Measurements from ENCODE around the gene ACSS2.
A peak's percentile ranks its signal among the peaks of the same experiment; 100 is the strongest.

Gene ACSS2

DNA sequence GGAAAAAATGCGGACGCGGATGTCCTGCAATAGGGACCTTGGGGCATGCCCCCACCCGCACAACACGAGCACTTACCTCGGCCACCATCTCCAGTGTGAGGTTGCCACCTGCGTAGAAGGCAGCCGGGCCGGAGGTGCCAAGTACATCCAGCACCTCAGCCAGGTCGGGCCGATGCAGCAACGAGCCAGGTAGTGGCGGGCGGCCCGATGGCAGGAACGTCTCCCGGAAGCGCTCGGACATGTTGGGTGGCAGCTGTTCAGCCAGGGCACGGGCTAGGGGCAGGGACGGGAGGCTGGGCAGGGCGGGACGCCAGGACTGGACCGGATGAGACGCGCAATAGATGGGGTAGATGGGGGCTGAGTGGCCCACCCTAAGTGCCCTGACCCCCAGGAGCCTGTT lies 17.0 kb upstream of the ACSS2 start:
- Histone ChIP-seq H3K4me3 (ENCODE audit: extremely low read depth, insufficient read depth, low read length, poor library complexity, severe bottlenecking) (no peak overlapping the region), H3K4me1 (ENCODE audit: control insufficient read depth, insufficient read depth, low read length, poor library complexity, severe bottlenecking) (peaks cover 3% of the 10 kb centered on the region), H3K36me3 (ENCODE audit: control insufficient read depth, insufficient read depth, low read length) (peaks cover 54% of the 10 kb centered on the region), H3K9me3 (ENCODE audit: control insufficient read depth, low read length) (no peaks in the 10 kb centered on the region), H3K27ac (ENCODE audit: low read depth, low read length, severe bottlenecking) (no peak overlapping the region)
- 96 to 99% methylated on average over 22 to 24 of the region's 26 CpGs for WGBS, 2 experiments (ENCODE audit: insufficient coverage in 2 of 2)

DNA sequence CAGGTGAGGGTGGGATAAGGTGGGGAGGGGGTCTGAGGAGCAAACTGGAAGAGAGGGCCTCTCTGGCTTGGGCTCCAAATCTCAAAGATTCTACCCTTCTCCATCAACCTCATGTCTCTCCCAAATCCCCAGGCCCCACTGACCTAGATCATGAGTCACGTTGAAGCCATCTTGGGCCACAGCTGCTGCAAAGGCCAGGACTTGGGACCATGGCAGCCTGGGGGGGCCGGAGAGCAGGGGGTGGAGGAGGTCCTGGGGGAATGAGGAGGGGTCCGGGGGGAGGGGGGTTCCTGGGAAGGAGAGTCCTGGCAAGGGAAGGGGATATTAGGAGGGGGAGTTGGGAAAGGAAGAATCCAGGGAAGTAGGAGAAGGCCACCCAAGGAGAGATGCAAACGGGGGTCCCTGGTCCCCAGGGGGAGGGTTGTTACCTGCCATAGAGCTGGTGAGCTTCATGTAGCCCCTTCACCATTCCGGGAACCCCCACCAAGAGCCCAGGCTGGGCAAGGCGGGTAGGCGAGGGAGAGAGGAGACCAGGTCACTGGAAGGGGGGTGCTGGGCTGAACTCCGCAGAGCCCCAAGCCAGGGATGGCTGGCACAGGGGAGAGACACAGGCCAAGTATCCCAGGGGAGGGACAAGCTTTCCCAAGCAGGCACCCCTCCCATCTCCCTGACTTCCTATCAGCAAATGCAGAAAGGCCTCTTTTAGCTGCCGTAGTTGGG lies 16.4 kb upstream of the ACSS2 start:
- Histone ChIP-seq H3K27ac (ENCODE audit: low read depth, low read length, severe bottlenecking) (no peak overlapping the region), H3K36me3 (ENCODE audit: control insufficient read depth, insufficient read depth, low read length) (peaks cover 51% of the 10 kb centered on the region), H3K9me3 (ENCODE audit: control insufficient read depth, low read length) (no peaks in the 10 kb centered on the region), H3K4me1 (ENCODE audit: control insufficient read depth, insufficient read depth, low read length, poor library complexity, severe bottlenecking) (peaks cover 3% of the 10 kb centered on the region), H3K4me3 (ENCODE audit: extremely low read depth, insufficient read depth, low read length, poor library complexity, severe bottlenecking) (no peak overlapping the region)
- 94 to 100% methylated on average over 3 to 4 of the region's 9 CpGs for WGBS, 2 experiments (ENCODE audit: insufficient coverage in 2 of 2)

DNA sequence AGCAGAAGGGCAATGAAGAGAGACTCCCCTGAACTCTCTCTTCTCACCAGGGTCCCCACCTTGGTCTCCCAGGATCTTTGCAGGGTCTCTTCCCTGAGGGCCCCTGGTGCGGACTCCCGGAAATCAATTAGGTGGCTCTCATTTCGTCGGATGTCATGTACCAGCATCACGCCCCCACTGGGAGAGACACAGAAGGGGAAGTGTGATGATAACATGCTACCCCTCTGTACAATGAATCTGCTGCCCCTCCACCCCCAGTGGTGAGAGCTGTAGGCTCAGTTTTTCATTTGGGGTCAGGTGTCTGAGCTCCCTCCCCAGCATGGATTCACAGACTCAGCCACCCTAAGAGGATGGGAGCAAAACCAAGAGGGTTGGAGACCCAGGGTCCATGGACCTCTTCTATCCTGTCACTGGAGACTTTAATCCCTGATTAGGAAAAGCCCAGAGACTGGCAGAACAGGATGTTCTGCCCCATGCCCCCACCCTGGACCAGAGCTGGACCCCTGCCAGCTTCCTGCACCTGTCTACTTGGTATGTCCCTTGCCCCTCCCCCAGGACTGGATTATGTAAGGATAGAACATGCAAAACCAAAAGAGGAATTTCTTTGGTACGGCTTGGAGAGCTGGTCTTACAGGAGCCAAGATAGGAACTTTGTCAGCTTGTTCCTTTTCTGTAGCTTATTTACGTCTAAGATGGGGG lies 14.9 kb upstream of the ACSS2 start:
- H3K9me3 ChIP-seq (ENCODE audit: control insufficient read depth, low read length) = no peaks in the 10 kb centered on the region
- WGBS, 2 experiments (ENCODE audit: insufficient coverage in 2 of 2) = 84 to 98% methylated on average over 2 to 7 of the region's 7 CpGs
- no peak overlapping the region for H3K27ac ChIP-seq (ENCODE audit: low read depth, low read length, severe bottlenecking)
- H3K4me3 ChIP-seq (ENCODE audit: extremely low read depth, insufficient read depth, low read length, poor library complexity, severe bottlenecking) = no peak overlapping the region
- peaks cover 3% of the 10 kb centered on the region for H3K4me1 ChIP-seq (ENCODE audit: control insufficient read depth, insufficient read depth, low read length, poor library complexity, severe bottlenecking)
- peaks cover 47% of the 10 kb centered on the region for H3K36me3 ChIP-seq (ENCODE audit: control insufficient read depth, insufficient read depth, low read length)

DNA sequence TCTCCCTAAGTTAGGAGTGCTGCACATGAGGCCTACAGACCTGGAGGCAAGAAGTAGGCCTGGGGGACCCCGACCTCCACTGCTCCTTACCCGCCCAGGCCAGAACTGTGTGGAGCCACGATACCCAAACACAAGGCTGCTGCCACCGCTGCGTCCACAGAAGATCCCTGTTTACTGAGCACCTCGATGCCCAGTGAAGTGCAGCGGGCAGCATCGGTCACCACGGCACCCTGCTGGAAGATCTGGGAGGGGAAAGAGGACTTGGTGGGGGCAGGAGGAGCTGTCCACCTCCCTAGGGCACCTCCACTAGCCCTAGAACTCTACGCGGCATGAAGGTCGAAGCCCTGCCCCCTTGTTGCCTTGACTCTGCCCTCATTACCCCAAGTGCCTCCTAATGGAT lies 13.7 kb upstream of the ACSS2 start:
- no peak overlapping the region for H3K4me3 ChIP-seq (ENCODE audit: extremely low read depth, insufficient read depth, low read length, poor library complexity, severe bottlenecking)
- 94 to 96% methylated on average over 11 to 12 of the region's 12 CpGs for WGBS, 2 experiments (ENCODE audit: insufficient coverage in 2 of 2)
- H3K36me3 ChIP-seq (ENCODE audit: control insufficient read depth, insufficient read depth, low read length) = peaks cover 39% of the 10 kb centered on the region
- H3K4me1 ChIP-seq (ENCODE audit: control insufficient read depth, insufficient read depth, low read length, poor library complexity, severe bottlenecking) = peaks cover 3% of the 10 kb centered on the region
- H3K9me3 ChIP-seq (ENCODE audit: control insufficient read depth, low read length) = no peaks in the 10 kb centered on the region
- no peak overlapping the region for H3K27ac ChIP-seq (ENCODE audit: low read depth, low read length, severe bottlenecking)

DNA sequence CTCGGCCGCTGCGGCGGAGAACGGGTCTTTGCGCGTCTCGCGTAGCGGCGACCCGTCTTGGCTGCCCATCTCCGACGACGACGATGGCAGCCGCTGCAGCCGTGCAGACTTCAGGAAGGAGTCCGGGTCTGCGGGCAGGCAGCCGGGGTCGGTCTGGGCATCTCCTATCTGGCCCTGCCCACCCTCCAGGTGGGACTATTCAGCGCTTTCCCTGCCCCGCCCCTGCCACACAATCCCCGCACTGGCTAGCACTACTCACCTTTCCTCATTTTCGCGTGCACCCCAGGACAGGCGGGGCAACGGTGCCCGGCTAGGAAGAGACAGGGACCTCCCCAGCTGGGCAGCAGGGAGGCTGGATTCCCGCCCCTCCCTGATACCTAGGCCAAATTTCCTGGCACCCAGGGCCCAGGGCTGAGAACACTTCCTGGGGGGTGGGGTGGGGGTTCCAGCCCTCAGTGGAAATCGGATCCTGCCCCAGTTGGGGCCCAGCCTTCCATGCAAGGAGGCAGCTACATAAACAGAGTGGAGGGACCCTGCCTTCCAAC lies 12.9 kb upstream of the ACSS2 start:
- Histone ChIP-seq H3K4me1 (ENCODE audit: control insufficient read depth, insufficient read depth, low read length, poor library complexity, severe bottlenecking) (peaks cover 3% of the 10 kb centered on the region), H3K9me3 (ENCODE audit: control insufficient read depth, low read length) (no peaks in the 10 kb centered on the region), H3K36me3 (ENCODE audit: control insufficient read depth, insufficient read depth, low read length) (peaks cover 32% of the 10 kb centered on the region), H3K4me3 (ENCODE audit: extremely low read depth, insufficient read depth, low read length, poor library complexity, severe bottlenecking) (no peak overlapping the region), H3K27ac (ENCODE audit: low read depth, low read length, severe bottlenecking) (no peak overlapping the region)
- 91 to 93% methylated on average over 21 to 29 of the region's 32 CpGs for WGBS, 2 experiments (ENCODE audit: insufficient coverage in 2 of 2)

DNA sequence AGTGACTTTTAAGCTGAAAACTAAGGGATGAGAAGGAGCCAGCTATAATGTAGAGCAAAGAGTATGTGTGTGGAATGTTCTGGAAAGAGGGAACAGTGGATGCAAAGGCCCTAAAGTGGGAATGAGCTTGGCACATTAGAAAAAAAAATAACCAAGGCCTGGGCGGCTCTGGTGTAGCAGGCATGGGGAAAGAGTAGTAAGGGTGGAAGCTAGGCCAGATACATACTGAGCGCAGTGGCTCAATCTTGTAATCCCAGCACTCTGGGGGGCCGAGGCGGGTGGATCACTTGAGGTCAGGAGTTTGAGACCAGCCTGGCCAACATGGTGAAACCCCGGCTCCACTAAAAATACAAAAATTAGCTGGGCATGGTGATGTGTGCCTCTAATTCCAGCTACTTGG lies 12.2 kb upstream of the ACSS2 start:
- WGBS, 2 experiments (ENCODE audit: insufficient coverage in 2 of 2) = 91 to 92% methylated on average over 4 of the region's 5 CpGs
- H3K4me1 ChIP-seq (ENCODE audit: control insufficient read depth, insufficient read depth, low read length, poor library complexity, severe bottlenecking) = peaks cover 3% of the 10 kb centered on the region

DNA sequence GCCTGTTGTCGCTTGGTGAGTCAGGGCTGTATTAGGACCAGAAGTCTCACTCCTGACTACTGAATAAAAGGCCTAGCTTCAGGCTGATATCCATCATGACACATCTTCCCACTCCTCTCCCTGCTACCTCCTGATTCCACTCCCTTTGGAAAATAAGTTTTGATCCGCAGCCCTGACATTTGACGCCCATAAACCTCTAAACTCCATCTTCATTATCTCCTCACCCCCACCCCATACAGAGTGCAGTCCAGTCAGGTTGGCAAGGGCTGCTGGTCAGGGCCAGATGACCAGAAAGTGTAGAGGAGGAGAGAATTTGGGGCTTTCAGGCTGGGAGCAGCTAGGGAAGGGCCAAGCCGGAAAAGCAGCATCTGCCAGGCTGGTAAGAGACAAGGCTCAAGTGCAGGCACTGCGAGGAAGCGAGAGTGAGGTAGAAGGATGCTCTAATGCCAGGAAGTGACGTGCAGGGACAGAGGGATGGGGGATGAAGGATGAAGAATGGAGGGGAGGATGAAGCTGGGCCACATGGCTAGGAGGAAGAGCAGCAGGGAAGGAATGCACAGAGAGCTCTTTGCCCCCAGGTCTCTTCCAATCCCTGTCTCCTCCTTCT lies 5.0 kb upstream of the ACSS2 start:
- Histone ChIP-seq H3K4me3 (ENCODE audit: extremely low read depth, insufficient read depth, low read length, poor library complexity, severe bottlenecking) (peak overlapping the region; percentile 75), H3K27ac (ENCODE audit: low read depth, low read length, severe bottlenecking) (no peak overlapping the region), H3K9me3 (ENCODE audit: control insufficient read depth, low read length) (no peaks in the 10 kb centered on the region), H3K36me3 (ENCODE audit: control insufficient read depth, insufficient read depth, low read length) (peaks cover 9% of the 10 kb centered on the region), H3K4me1 (ENCODE audit: control insufficient read depth, insufficient read depth, low read length, poor library complexity, severe bottlenecking) (peaks cover 8% of the 10 kb centered on the region)
- 92 to 96% methylated on average over 3 to 7 of the region's 7 CpGs for WGBS, 2 experiments (ENCODE audit: insufficient coverage in 2 of 2)

More for the DNA sequence above, 12.2 kb upstream of the ACSS2 start:
- Histone ChIP-seq H3K27ac (ENCODE audit: low read depth, low read length, severe bottlenecking) (no peak overlapping the region), H3K36me3 (ENCODE audit: control insufficient read depth, insufficient read depth, low read length) (peaks cover 30% of the 10 kb centered on the region), H3K4me3 (ENCODE audit: extremely low read depth, insufficient read depth, low read length, poor library complexity, severe bottlenecking) (no peak overlapping the region), H3K9me3 (ENCODE audit: control insufficient read depth, low read length) (no peaks in the 10 kb centered on the region)

DNA sequence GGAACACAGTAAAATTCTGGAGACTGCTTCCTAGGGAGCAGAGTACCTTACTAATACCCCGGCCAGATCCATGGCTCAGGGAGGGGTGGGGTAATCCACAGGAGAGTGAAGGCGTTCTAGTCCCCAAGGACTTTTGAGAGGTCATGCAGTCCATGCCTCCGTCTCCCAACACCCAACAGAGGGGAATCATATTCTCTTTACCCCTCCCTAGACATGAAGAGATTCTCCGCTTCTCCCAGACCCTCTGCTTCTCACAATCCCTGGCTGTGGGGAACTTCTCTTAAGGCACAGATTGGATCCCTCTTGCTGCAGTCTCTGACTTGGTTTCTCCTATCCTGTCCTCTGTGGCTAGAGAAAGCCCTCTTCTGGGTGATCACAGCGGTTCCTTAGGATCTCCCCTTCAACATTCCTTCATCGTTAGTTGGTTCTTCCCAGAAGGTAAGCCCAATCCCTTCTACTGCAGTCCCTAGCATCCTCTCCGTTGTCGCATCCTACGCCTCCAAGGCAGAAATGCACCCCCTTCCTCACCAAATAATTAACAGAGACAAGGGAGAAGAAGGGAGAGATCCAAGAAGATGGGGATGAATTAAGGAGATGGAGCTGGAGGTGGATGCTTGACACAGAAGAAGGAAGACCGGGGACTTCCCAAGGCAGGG lies 4.3 kb upstream of the ACSS2 start:
- 51 to 57% methylated on average over 6 to 7 of the region's 10 CpGs for WGBS, 2 experiments (ENCODE audit: insufficient coverage in 2 of 2)
- H3K27ac ChIP-seq (ENCODE audit: low read depth, low read length, severe bottlenecking) = no peak overlapping the region
- peak overlapping the region; percentile 75 for H3K4me3 ChIP-seq (ENCODE audit: extremely low read depth, insufficient read depth, low read length, poor library complexity, severe bottlenecking)
- no peaks in the 10 kb centered on the region for H3K9me3 ChIP-seq (ENCODE audit: control insufficient read depth, low read length)
- peaks cover 8% of the 10 kb centered on the region for H3K4me1 ChIP-seq (ENCODE audit: control insufficient read depth, insufficient read depth, low read length, poor library complexity, severe bottlenecking)
- peaks cover 9% of the 10 kb centered on the region for H3K36me3 ChIP-seq (ENCODE audit: control insufficient read depth, insufficient read depth, low read length)

DNA sequence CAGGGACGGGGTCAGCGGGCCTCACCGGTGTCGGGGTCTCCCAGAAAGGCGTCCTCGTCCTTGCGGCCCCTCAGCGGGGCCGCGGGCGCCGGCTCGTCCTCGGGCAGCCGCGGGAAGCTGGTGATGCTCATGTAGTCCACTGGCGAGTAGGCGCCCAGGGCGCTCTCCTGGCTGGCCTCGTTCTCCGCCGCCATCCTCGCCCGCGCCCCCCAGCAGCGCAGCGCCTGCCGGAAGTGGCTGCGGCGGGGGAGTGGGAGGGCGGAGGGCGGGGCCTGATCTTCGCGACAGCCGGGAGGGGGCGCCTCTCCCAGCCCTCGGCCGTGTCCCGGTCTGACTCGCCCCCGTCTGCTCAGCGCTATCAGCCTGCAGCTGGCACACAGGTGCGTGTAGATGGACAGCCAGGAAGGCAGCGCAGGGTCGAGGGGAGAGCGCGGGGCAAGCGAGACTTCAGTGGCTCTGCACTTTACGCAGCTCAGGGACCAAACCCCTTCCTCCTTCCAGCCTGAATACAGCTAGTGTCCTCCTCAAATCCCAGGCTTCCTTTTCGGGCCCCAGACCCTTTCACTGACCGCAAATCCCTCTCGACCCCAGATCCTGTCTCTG lies 3.7 kb upstream of the ACSS2 start, which contains the start of gene GGT7:
GGT7 (minus strand) TSS at position 235 of the 603 bp plus-strand sequence; CDS start at position 194, 41 bp downstream.
- 4 to 5% methylated on average over 30 to 45 of the region's 52 CpGs for WGBS, 2 experiments (ENCODE audit: insufficient coverage in 2 of 2)
- Histone ChIP-seq H3K36me3 (ENCODE audit: control insufficient read depth, insufficient read depth, low read length) (peaks cover 9% of the 10 kb centered on the region), H3K27ac (ENCODE audit: low read depth, low read length, severe bottlenecking) (no peak within 1 kb of the TSS), H3K9me3 (ENCODE audit: control insufficient read depth, low read length) (no peaks in the 10 kb centered on the region), H3K4me1 (ENCODE audit: control insufficient read depth, insufficient read depth, low read length, poor library complexity, severe bottlenecking) (peaks cover 8% of the 10 kb centered on the region), H3K4me3 (ENCODE audit: extremely low read depth, insufficient read depth, low read length, poor library complexity, severe bottlenecking) (peak within 1 kb of the TSS; percentile 75)

DNA sequence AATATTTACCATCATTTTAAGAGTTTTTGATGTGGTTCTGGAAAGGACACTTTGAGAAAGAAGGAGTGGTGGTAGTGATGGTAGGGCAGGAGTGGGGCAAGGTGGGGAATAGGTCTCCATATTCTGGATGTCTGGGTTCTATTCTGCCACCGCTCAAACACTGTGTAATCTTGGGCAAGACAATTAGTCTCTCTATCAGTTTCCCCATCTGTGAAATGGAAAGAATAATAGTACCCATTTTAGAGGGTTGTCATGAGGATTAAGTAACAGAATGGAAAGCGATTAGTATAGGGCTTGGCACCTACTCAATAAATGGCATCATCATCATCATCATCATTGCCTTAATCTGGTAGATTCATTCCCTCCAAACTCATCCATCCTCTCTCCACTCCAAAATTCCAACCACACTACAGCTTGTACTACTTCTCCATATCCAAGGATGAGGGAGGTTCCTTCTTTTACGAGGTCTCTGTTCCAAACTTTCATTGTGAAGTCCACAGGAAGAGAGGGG lies 2.8 kb upstream of the ACSS2 start:
- Histone ChIP-seq H3K27ac (ENCODE audit: low read depth, low read length, severe bottlenecking) (no peak overlapping the region), H3K9me3 (ENCODE audit: control insufficient read depth, low read length) (no peaks in the 10 kb centered on the region)
- 100% methylated on average over 1 of the region's 3 CpGs; no CpG with 5 or more reads in 1 of the 2 experiments for WGBS, 2 experiments (ENCODE audit: insufficient coverage in 2 of 2)

More for the DNA sequence above, 2.8 kb upstream of the ACSS2 start:
- H3K4me1 ChIP-seq (ENCODE audit: control insufficient read depth, insufficient read depth, low read length, poor library complexity, severe bottlenecking) = peaks cover 8% of the 10 kb centered on the region
- H3K36me3 ChIP-seq (ENCODE audit: control insufficient read depth, insufficient read depth, low read length) = peaks cover 13% of the 10 kb centered on the region
- no peak overlapping the region for H3K4me3 ChIP-seq (ENCODE audit: extremely low read depth, insufficient read depth, low read length, poor library complexity, severe bottlenecking)

All from mesodermal cell (in vitro differentiated cells).